CD14-positive monocyte (primary cell): Measurements from ENCODE around the gene PIEZO1. TPM values are rescaled to one million over a fixed set of nuclear protein-coding genes. Genes with fewer than 3 reads are reported as not detected.

Experiments used
- DNase-seq, 3 donors: peaks; one replicate each; pipeline ENCODE4 v3.0.0-alpha.2; 2011 to 2022
- H2AFZ ChIP-seq: 2 replicates; pipeline ENCODE4 v1.6.0; 2012; ENCODE audit warnings: mild to moderate bottlenecking, low read depth, low read length, inconsistent platforms; ENCODE audit not compliant: insufficient read depth, poor library complexity, severe bottlenecking
- H3K27ac ChIP-seq, 2 donors: 1 replicate in 1 of 2; 2 replicates in 1 of 2; pipeline ENCODE4 v1.5.1; 2012 to 2013; ENCODE audit warnings: low read length in 2 of 2, control low read depth in 1 of 2, inconsistent platforms in 1 of 2, low read depth in 1 of 2, mild to moderate bottlenecking in 1 of 2
- H3K27me3 ChIP-seq, 2 donors: one replicate each; pipeline versions ENCODE4 v1.6.0 to v1.6.1; 2011 to 2013; ENCODE audit warnings: low read length in 2 of 2; ENCODE audit not compliant: control insufficient read depth in 2 of 2, insufficient read depth in 2 of 2
- H3K36me3 ChIP-seq, 2 donors: replicated peaks in 1 of 2; 1 replicate in 1 of 2; 2 replicates in 1 of 2; pipeline versions ENCODE4 v1.5.1 to v1.6.1; 2012 to 2013; ENCODE audit warnings: low read length in 2 of 2, control low read depth in 1 of 2, inconsistent platforms in 1 of 2, mild to moderate bottlenecking in 1 of 2; ENCODE audit not compliant: insufficient read depth in 2 of 2, control insufficient read depth in 1 of 2
- H3K4me1 ChIP-seq, 2 donors: 1 replicate in 1 of 2; 2 replicates in 1 of 2; pipeline versions ENCODE4 v1.5.1 to v1.6.1; 2012 to 2013; ENCODE audit warnings: low read length in 2 of 2, control low read depth in 1 of 2, inconsistent platforms in 1 of 2, mild to moderate bottlenecking in 1 of 2, moderate library complexity in 1 of 2; ENCODE audit not compliant: insufficient read depth in 2 of 2, control insufficient read depth in 1 of 2
- H3K4me2 ChIP-seq: replicated peaks from 2 replicates; pipeline ENCODE3; 2012; ENCODE audit warnings: low read length, moderate library complexity, mild to moderate bottlenecking; ENCODE audit not compliant: poor library complexity, severe bottlenecking; ENCODE audit errors: extremely low read depth
- H3K4me3 ChIP-seq, 3 experiments: fragments of 200-600 bp in 1 of 3; sonication (generic) in 1 of 3; replicated peaks in 1 of 3; 1 replicate in 2 of 3; 2 replicates in 1 of 3; pipeline ENCODE4 v1.5.1; 2011 to 2013; ENCODE audit warnings: low read length in 3 of 3, mild to moderate bottlenecking in 3 of 3, control low read depth in 2 of 3, low read depth in 2 of 3, inconsistent platforms in 1 of 3, moderate library complexity in 1 of 3
- H3K79me2 ChIP-seq: 2 replicates; pipeline ENCODE4 v1.6.0; 2012; ENCODE audit warnings: mild to moderate bottlenecking, control low read depth, inconsistent platforms, low read length, moderate library complexity; ENCODE audit not compliant: insufficient read depth
- H3K9ac ChIP-seq: 2 replicates; pipeline ENCODE4 v1.6.0; 2017; ENCODE audit warnings: low read length, mild to moderate bottlenecking; ENCODE audit not compliant: insufficient read depth, poor library complexity, severe bottlenecking
- H3K9me3 ChIP-seq, 2 donors: replicated peaks in 1 of 2; 1 replicate in 1 of 2; 2 replicates in 1 of 2; pipeline versions ENCODE4 v1.5.1 to v1.6.1; 2012 to 2013; ENCODE audit warnings: low read length in 2 of 2, control low read depth in 1 of 2; ENCODE audit not compliant: control insufficient read depth in 1 of 2, insufficient read depth in 1 of 2
- H4K20me1 ChIP-seq: 2 replicates; pipeline ENCODE4 v1.6.0; 2012; ENCODE audit warnings: mild to moderate bottlenecking, low read length, control low read depth, moderate library complexity; ENCODE audit not compliant: insufficient read depth
- H3K27ac Mint-ChIP-seq, 7 donors: one replicate each; pipeline ENCODE4 v1.8.0; 2020; ENCODE audit warnings: mild to moderate bottlenecking in 7 of 7, mixed read lengths in 7 of 7, moderate library complexity in 6 of 7, inconsistent platforms in 2 of 7
- H3K27me3 Mint-ChIP-seq, 3 donors: one replicate each; pipeline ENCODE4 v1.8.0; 2021 to 2022; ENCODE audit warnings: low read depth in 3 of 3, mild to moderate bottlenecking in 3 of 3, mixed read lengths in 3 of 3, moderate library complexity in 3 of 3, inconsistent platforms in 1 of 3
- H3K36me3 Mint-ChIP-seq, 2 donors: one replicate each; pipeline ENCODE4 v1.8.0; 2020; ENCODE audit warnings: mixed read lengths in 2 of 2, inconsistent platforms in 1 of 2, mild to moderate bottlenecking in 1 of 2
- H3K4me1 Mint-ChIP-seq: one replicate; pipeline ENCODE4 v1.8.0; 2020; ENCODE audit warnings: mild to moderate bottlenecking, mixed read lengths
- H3K4me3 Mint-ChIP-seq, 2 donors: one replicate each; pipeline ENCODE4 v1.8.0; 2020; ENCODE audit warnings: mild to moderate bottlenecking in 2 of 2, mixed read lengths in 2 of 2, moderate library complexity in 1 of 2
- H3K9me3 Mint-ChIP-seq, 7 donors: one replicate each; pipeline ENCODE4 v1.8.0; 2020 to 2022; ENCODE audit warnings: mixed read lengths in 7 of 7, mild to moderate bottlenecking in 6 of 7, moderate library complexity in 6 of 7, inconsistent platforms in 2 of 7
- CTCF ChIP-seq: fragments of 200-600 bp; IDR thresholded peaks from one replicate; pipeline ENCODE4 v1.8.0; 2022; ENCODE audit warnings: antibody characterized with exemption, mild to moderate bottlenecking
- WGBS: methylation state at CpG from one replicate; pipeline ENCODE4 v1.1.5; 2013; ENCODE audit warnings: missing lambda C conversion rate; ENCODE audit not compliant: insufficient coverage; 5-methylcytosine and 5-hydroxymethylcytosine counted together
- intact Hi-C, 2 donors: fragments of 100-400 bp; cut with micrococcal nuclease; formaldehyde crosslinking; loops; one replicate each; pipeline versions ENCODE4 v1.15.0 to v1.15.1; 2023
- polyA plus RNA-seq, 3 donors: library from polyadenylated mRNA; depleted of rRNA in 1 of 3; unstranded in 2 of 3; stranded (reverse) in 1 of 3; fragments of 300-500 nt in 2 of 3; fragments of >200 nt in 1 of 3; fragmentation: Illumina TruSeq in 2 of 3; gene quantifications; 1 replicate in 2 of 3; 2 replicates in 1 of 3; pipeline ENCODE4 v1.2.3, GENCODE V29; 2012 to 2021

The PIEZO1 gene
- polyA plus RNA-seq, 3 donors = 10.2 to 405 (median 15.0) TPM

- no peak for DNase-seq
- H3K9me3 Mint-ChIP-seq = no peaks in the 10 kb centered on the region
- no peak overlapping the region for H3K27ac Mint-ChIP-seq
- no peaks in the 10 kb centered on the region for H3K9me3 ChIP-seq
- no peak overlapping the region for H3K9ac ChIP-seq
- H3K27ac ChIP-seq = no peak overlapping the region
- no peak overlapping the region for H2AFZ ChIP-seq
- H3K36me3 ChIP-seq = peaks cover 91 to 100% of the 10 kb centered on the region in 2 donors
- H3K4me3 Mint-ChIP-seq = no peak overlapping the region
- no peaks in the 10 kb centered on the region for H3K27me3 ChIP-seq
- H3K4me1 Mint-ChIP-seq = no peaks in the 10 kb centered on the region
- H3K27me3 Mint-ChIP-seq = no peaks in the 10 kb centered on the region
- no peak overlapping the region for H3K4me2 ChIP-seq
- intact Hi-C loops = no loop called here
- peaks cover 85% of the 10 kb centered on the region for H4K20me1 ChIP-seq
- no peak for TF ChIP-seq CTCF
- no peaks in the 10 kb centered on the region for H3K4me1 ChIP-seq
- 98% methylated on average over 7 of the region's 17 CpGs for WGBS
- H3K79me2 ChIP-seq = no peaks in the 10 kb centered on the region
- peaks cover 75 to 96% of the 10 kb centered on the region in 2 donors for H3K36me3 Mint-ChIP-seq
- no peak overlapping the region for H3K4me3 ChIP-seq
These were observed 63.8 kb downstream of the PIEZO1 start for GRCh38 chr16:88721236-88721635.

- no peaks in the 10 kb centered on the region for H3K4me1 ChIP-seq
- H3K9me3 ChIP-seq = no peaks in the 10 kb centered on the region
- WGBS = 87% methylated on average over 8 of the region's 23 CpGs
- Mint-ChIP-seq H3K4me3 (no peak overlapping the region), H3K27me3 (no peaks in the 10 kb centered on the region), H3K27ac (peak overlapping the region in 3 of 7 donors; percentile 15 to 81 (median 16)), H3K9me3 (no peaks in the 10 kb centered on the region), H3K36me3 (peaks cover 72 to 96% of the 10 kb centered on the region in 2 donors), H3K4me1 (no peaks in the 10 kb centered on the region)
- H3K27me3 ChIP-seq = no peaks in the 10 kb centered on the region
- H3K79me2 ChIP-seq = no peaks in the 10 kb centered on the region
- no peak overlapping the region for H3K4me2 ChIP-seq
- H3K36me3 ChIP-seq = peaks cover 91 to 100% of the 10 kb centered on the region in 2 donors
- intact Hi-C loops = no loop called here
- no peak overlapping the region for H3K27ac ChIP-seq
- H4K20me1 ChIP-seq = peaks cover 85% of the 10 kb centered on the region
- no peak overlapping the region for H2AFZ ChIP-seq
- DNase-seq = no peak
- no peak overlapping the region for H3K9ac ChIP-seq
- H3K4me3 ChIP-seq = no peak overlapping the region
- no peak for TF ChIP-seq CTCF
These were observed 64.5 kb downstream of the PIEZO1 start for GRCh38 chr16:88720396-88720970.
